ENCODE data around the gene CCDC71. TPM values are rescaled to one million over a fixed set of nuclear protein-coding genes. Genes with fewer than 3 reads are reported as not detected.

Gene CCDC71
- total and polyA plus RNA-seq, 2 of the 13 experiments (the other 11 are each of a cell fraction or from before 2014, with no cell fraction given) = 9.7 to 14.3 TPM

- peak; percentile 28; the same call in 1 of the 2 replicates for TF ChIP-seq ZNF414 (CRISPR knock-in tag; IDR thresholded peaks at IDR 0.05)
- 0 out of 2 replicates have a peak, but pooled peaks have one; percentile 56 for TF ChIP-seq ZNF678 (CRISPR knock-in tag; IDR thresholded peaks at IDR 0.05)
- peak; percentile 58; the same call in 1 of the 2 replicates for TF ChIP-seq KAT7 (CRISPR knock-in tag; IDR thresholded peaks at IDR 0.05; ENCODE audit: borderline replicate concordance)
- no peak for TF ChIP-seq TEAD2 (CRISPR knock-in tag; IDR thresholded peaks at IDR 0.05)
- TF ChIP-seq ZNF691 (CRISPR knock-in tag; IDR thresholded peaks at IDR 0.05; ENCODE audit: borderline replicate concordance, low read depth) = 0 out of 2 replicates have a peak, but pooled peaks have one; percentile 56
- TF ChIP-seq MEF2D (CRISPR knock-in tag; IDR thresholded peaks at IDR 0.05) = no peak
- TF ChIP-seq SKI (IDR thresholded peaks at IDR 0.05; ENCODE audit: partially characterized antibody) = no peak
- TF ChIP-seq SP4 (CRISPR knock-in tag; IDR thresholded peaks at IDR 0.05) = no peak; the same call in 1 of the 2 replicates
- peak; percentile 63 for TF ChIP-seq PHF5A (CRISPR knock-in tag; IDR thresholded peaks at IDR 0.05; ENCODE audit: low read depth, unreplicated experiment)
- TF ChIP-seq ZNF792 (CRISPR knock-in tag; IDR thresholded peaks at IDR 0.05) = no peak
- TF ChIP-seq ZNF557 (CRISPR knock-in tag; IDR thresholded peaks at IDR 0.05) = no peak
- TF ChIP-seq ZSCAN9 (CRISPR knock-in tag; IDR thresholded peaks at IDR 0.05; ENCODE audit: borderline replicate concordance) = no peak; the same call in 1 of the 2 replicates
- peak; percentile 90 for TF ChIP-seq GATAD1 (CRISPR knock-in tag; IDR thresholded peaks at IDR 0.05)
- peak; percentile 68 for TF ChIP-seq HNRNPLL (IDR thresholded peaks at IDR 0.05; ENCODE audit: low read depth, low read length, poor library complexity, severe bottlenecking)
- peak; percentile 14 for TF ChIP-seq XRCC5 (optimal IDR thresholded peaks at IDR 0.05; ENCODE audit: low read length)
- peak; percentile 66; the same call in 1 of the 2 replicates for TF ChIP-seq ARID4A (CRISPR knock-in tag; IDR thresholded peaks at IDR 0.05; ENCODE audit: borderline replicate concordance)
- TF ChIP-seq ZNF136 (CRISPR knock-in tag; IDR thresholded peaks at IDR 0.05; ENCODE audit: low read depth) = no peak
- 0 out of 2 replicates have a peak, but pooled peaks have one; percentile 55 for TF ChIP-seq HDAC1 (CRISPR knock-in tag; IDR thresholded peaks at IDR 0.05)
- peak; percentile 74 for TF ChIP-seq ETV5 (CRISPR knock-in tag; IDR thresholded peaks at IDR 0.05; ENCODE audit: borderline replicate concordance)
- TF ChIP-seq SATB2 (CRISPR knock-in tag; IDR thresholded peaks at IDR 0.05) = no peak
- TF ChIP-seq ZBTB25 (CRISPR knock-in tag; IDR thresholded peaks at IDR 0.05) = peak; percentile 84
- TF ChIP-seq KAT8 (CRISPR knock-in tag; IDR thresholded peaks at IDR 0.05) = peak; percentile 95
- TF ChIP-seq RARA (CRISPR knock-in tag; IDR thresholded peaks at IDR 0.05) = 0 out of 2 replicates have a peak, but pooled peaks have one; percentile 26
- peak; percentile 42 for TF ChIP-seq ERF (CRISPR knock-in tag; IDR thresholded peaks at IDR 0.05)
These were observed at the start of gene CCDC71 (continued) for GRCh38 chr3:49165771-49166751.

All from HepG2 (cell line).